OCI-LY1 (cell line): ENCODE results near the gene MARK2.

Source experiments
- H2AFZ ChIP-seq: fragments of 200-600 bp; sonication (generic), shearing (Covaris generic); 2 replicates; pipeline ENCODE4 v1.6.0; 2014; ENCODE audit warnings: antibody characterized with exemption, mild to moderate bottlenecking, low read length
- H3F3A ChIP-seq: fragments of 200-600 bp; sonication (generic), shearing (Covaris generic); 2 replicates; pipeline ENCODE4 v1.6.0; 2014; ENCODE audit warnings: mild to moderate bottlenecking, antibody characterized with exemption, low read length, moderate library complexity; ENCODE audit not compliant: insufficient read depth
- H3K27ac ChIP-seq: fragments of 200-600 bp; sonication (generic); 2 replicates; pipeline ENCODE4 v1.5.1; 2014; ENCODE audit warnings: low read length, mixed run types, mild to moderate bottlenecking, low read depth; ENCODE audit not compliant: poor library complexity, severe bottlenecking
- H3K27me3 ChIP-seq: fragments of 200-600 bp; sonication (generic); 2 replicates; pipeline ENCODE4 v1.6.0; 2014; ENCODE audit warnings: antibody characterized with exemption, mild to moderate bottlenecking, low read length, moderate library complexity; ENCODE audit not compliant: insufficient read depth
- H3K36me3 ChIP-seq: fragments of 200-600 bp; sonication (generic); 2 replicates; pipeline ENCODE4 v1.6.1; 2014; ENCODE audit warnings: mild to moderate bottlenecking, antibody characterized with exemption, low read length, moderate library complexity, mixed read lengths; ENCODE audit not compliant: insufficient read depth
- H3K4me1 ChIP-seq: fragments of 200-600 bp; sonication (generic); 2 replicates; pipeline ENCODE4 v1.5.1; 2014; ENCODE audit warnings: mild to moderate bottlenecking, low read length, moderate library complexity; ENCODE audit not compliant: insufficient read depth, severe bottlenecking
- H3K4me2 ChIP-seq: fragments of 200-600 bp; sonication (generic), shearing (Covaris generic); 2 replicates; pipeline ENCODE4 v1.6.1; 2014; ENCODE audit warnings: low read length
- H3K4me3 ChIP-seq: fragments of 200-600 bp; sonication (generic); 2 replicates; pipeline ENCODE4 v1.5.1; 2014; ENCODE audit warnings: low read length, low read depth, mild to moderate bottlenecking, mixed read lengths; ENCODE audit not compliant: poor library complexity, severe bottlenecking
- H3K79me2 ChIP-seq: fragments of 200-600 bp; shearing (Covaris generic); 2 replicates; pipeline ENCODE4 v1.6.1; 2016; ENCODE audit warnings: mixed run types, low read length, mixed read lengths; ENCODE audit not compliant: insufficient read depth
- H3K9ac ChIP-seq: fragments of 200-600 bp; sonication (generic), shearing (Covaris generic); 2 replicates; pipeline ENCODE4 v1.6.1; 2014; ENCODE audit warnings: mild to moderate bottlenecking, low read length, mixed read lengths
- H3K9me2 ChIP-seq: fragments of 200-600 bp; sonication (generic), shearing (Covaris generic); 2 replicates; pipeline ENCODE4 v1.6.1; 2014; ENCODE audit warnings: low read depth, mild to moderate bottlenecking, low read length, mixed read lengths
- H3K9me3 ChIP-seq: fragments of 200-600 bp; shearing (Covaris generic); 2 replicates; pipeline ENCODE4 v1.6.1; 2014; ENCODE audit warnings: low read length, mixed read lengths
- H4K20me1 ChIP-seq: fragments of 200-600 bp; sonication (generic), shearing (Covaris generic); 2 replicates; pipeline ENCODE4 v1.6.0; 2016; ENCODE audit warnings: mild to moderate bottlenecking, low read length; ENCODE audit not compliant: insufficient read depth
- CTCF ChIP-seq: fragments of 200-600 bp; sonication (generic), shearing (Covaris generic); IDR thresholded peaks from 2 replicates; pipeline ENCODE4 v1.5.1; 2017; ENCODE audit warnings: mild to moderate bottlenecking, antibody characterized with exemption, low read length, moderate library complexity, mixed read lengths
- EZH2 ChIP-seq: fragments of 200-600 bp; sonication (generic), shearing (Covaris generic); IDR thresholded peaks from 2 replicates; pipeline ENCODE4 v1.8.0; 2017; ENCODE audit warnings: borderline replicate concordance, mixed run types, mild to moderate bottlenecking, antibody characterized with exemption, low read length, moderate library complexity, mixed read lengths

The MARK2 gene

GRCh38 chr11:63945477-63946163 is 106.7 kb downstream of the MARK2 start:
- Histone ChIP-seq H3K9ac (no peak overlapping the region; the same call in 1 of the 2 replicates), H3K27me3 (no peaks in the 10 kb centered on the region), H3K36me3 (peaks cover 46% of the 10 kb centered on the region), H3K4me3 (no peak overlapping the region), H2AFZ (no peak overlapping the region), H3K9me3 (no peaks in the 10 kb centered on the region), H3K4me1 (peaks cover 16% of the 10 kb centered on the region), H3K9me2 (no peaks in the 10 kb centered on the region), H3F3A (no peaks in the 10 kb centered on the region), H3K27ac (peak overlapping the region; percentile 27), H4K20me1 (no peaks in the 10 kb centered on the region), H3K4me2 (no peak overlapping the region; the same call in 1 of the 2 replicates), H3K79me2 (peaks cover 20% of the 10 kb centered on the region; the same call in 1 of the 2 replicates)
- TF ChIP-seq CTCF, result peak; percentile 72
- no peak for TF ChIP-seq EZH2

GRCh38 chr11:63951779-63952536 is 113.0 kb downstream of the MARK2 start:
- H3K4me3 ChIP-seq, result no peak overlapping the region
- no peaks in the 10 kb centered on the region for H3K27me3 ChIP-seq
- H3K27ac ChIP-seq, result peak overlapping the region; percentile 74
- H3F3A ChIP-seq, result no peaks in the 10 kb centered on the region
- peaks cover 16% of the 10 kb centered on the region for H3K4me1 ChIP-seq
- no peaks in the 10 kb centered on the region for H3K9me3 ChIP-seq
- peaks cover 76% of the 10 kb centered on the region for H3K36me3 ChIP-seq
- H3K9me2 ChIP-seq, result no peaks in the 10 kb centered on the region
- no peaks in the 10 kb centered on the region for H4K20me1 ChIP-seq
- TF ChIP-seq EZH2 (no peak), CTCF (no peak)
- H3K4me2 ChIP-seq, result peak overlapping the region; percentile 46; the same call in 1 of the 2 replicates
- H3K9ac ChIP-seq, result peak overlapping the region; percentile 39; the same call in 1 of the 2 replicates
- no peak overlapping the region for H2AFZ ChIP-seq
- H3K79me2 ChIP-seq, result no peaks in the 10 kb centered on the region

- no peaks in the 10 kb centered on the region for H3K27me3 ChIP-seq
- peaks cover 16% of the 10 kb centered on the region for H3K4me1 ChIP-seq
- TF ChIP-seq CTCF (no peak), EZH2 (no peak)
- no peaks in the 10 kb centered on the region for H3F3A ChIP-seq
- no peaks in the 10 kb centered on the region for H3K9me2 ChIP-seq
- no peak overlapping the region for H3K4me2 ChIP-seq
- peaks cover 74% of the 10 kb centered on the region for H3K36me3 ChIP-seq
- no peaks in the 10 kb centered on the region for H3K79me2 ChIP-seq
- no peaks in the 10 kb centered on the region for H4K20me1 ChIP-seq
- H3K4me3 ChIP-seq, result no peak overlapping the region
- no peaks in the 10 kb centered on the region for H3K9me3 ChIP-seq
- no peak overlapping the region for H2AFZ ChIP-seq
- peak overlapping the region; percentile 74 for H3K27ac ChIP-seq
- H3K9ac ChIP-seq, result no peak overlapping the region
Measured at GRCh38 chr11:63952570-63952969, 113.7 kb downstream of the MARK2 start.
